OCI-LY1 (cell line): Measurements from ENCODE around the gene TANC2.

Experiments
- H2AFZ ChIP-seq: fragments of 200-600 bp; sonication (generic), shearing (Covaris generic); 2 replicates; pipeline ENCODE4 v1.6.0; 2014; ENCODE audit warnings: antibody characterized with exemption, mild to moderate bottlenecking, low read length
- H3F3A ChIP-seq: fragments of 200-600 bp; sonication (generic), shearing (Covaris generic); 2 replicates; pipeline ENCODE4 v1.6.0; 2014; ENCODE audit warnings: mild to moderate bottlenecking, antibody characterized with exemption, low read length, moderate library complexity; ENCODE audit not compliant: insufficient read depth
- H3K27ac ChIP-seq: fragments of 200-600 bp; sonication (generic); 2 replicates; pipeline ENCODE4 v1.5.1; 2014; ENCODE audit warnings: low read length, mixed run types, mild to moderate bottlenecking, low read depth; ENCODE audit not compliant: poor library complexity, severe bottlenecking
- H3K27me3 ChIP-seq: fragments of 200-600 bp; sonication (generic); 2 replicates; pipeline ENCODE4 v1.6.0; 2014; ENCODE audit warnings: antibody characterized with exemption, mild to moderate bottlenecking, low read length, moderate library complexity; ENCODE audit not compliant: insufficient read depth
- H3K36me3 ChIP-seq: fragments of 200-600 bp; sonication (generic); 2 replicates; pipeline ENCODE4 v1.6.1; 2014; ENCODE audit warnings: mild to moderate bottlenecking, antibody characterized with exemption, low read length, moderate library complexity, mixed read lengths; ENCODE audit not compliant: insufficient read depth
- H3K4me1 ChIP-seq: fragments of 200-600 bp; sonication (generic); 2 replicates; pipeline ENCODE4 v1.5.1; 2014; ENCODE audit warnings: mild to moderate bottlenecking, low read length, moderate library complexity; ENCODE audit not compliant: insufficient read depth, severe bottlenecking
- H3K4me2 ChIP-seq: fragments of 200-600 bp; sonication (generic), shearing (Covaris generic); 2 replicates; pipeline ENCODE4 v1.6.1; 2014; ENCODE audit warnings: low read length
- H3K4me3 ChIP-seq: fragments of 200-600 bp; sonication (generic); 2 replicates; pipeline ENCODE4 v1.5.1; 2014; ENCODE audit warnings: low read length, low read depth, mild to moderate bottlenecking, mixed read lengths; ENCODE audit not compliant: poor library complexity, severe bottlenecking
- H3K79me2 ChIP-seq: fragments of 200-600 bp; shearing (Covaris generic); 2 replicates; pipeline ENCODE4 v1.6.1; 2016; ENCODE audit warnings: mixed run types, low read length, mixed read lengths; ENCODE audit not compliant: insufficient read depth
- H3K9ac ChIP-seq: fragments of 200-600 bp; sonication (generic), shearing (Covaris generic); 2 replicates; pipeline ENCODE4 v1.6.1; 2014; ENCODE audit warnings: mild to moderate bottlenecking, low read length, mixed read lengths
- H3K9me2 ChIP-seq: fragments of 200-600 bp; sonication (generic), shearing (Covaris generic); 2 replicates; pipeline ENCODE4 v1.6.1; 2014; ENCODE audit warnings: low read depth, mild to moderate bottlenecking, low read length, mixed read lengths
- H3K9me3 ChIP-seq: fragments of 200-600 bp; shearing (Covaris generic); 2 replicates; pipeline ENCODE4 v1.6.1; 2014; ENCODE audit warnings: low read length, mixed read lengths
- H4K20me1 ChIP-seq: fragments of 200-600 bp; sonication (generic), shearing (Covaris generic); 2 replicates; pipeline ENCODE4 v1.6.0; 2016; ENCODE audit warnings: mild to moderate bottlenecking, low read length; ENCODE audit not compliant: insufficient read depth
- CTCF ChIP-seq: fragments of 200-600 bp; sonication (generic), shearing (Covaris generic); IDR thresholded peaks from 2 replicates; pipeline ENCODE4 v1.5.1; 2017; ENCODE audit warnings: mild to moderate bottlenecking, antibody characterized with exemption, low read length, moderate library complexity, mixed read lengths
- EZH2 ChIP-seq: fragments of 200-600 bp; sonication (generic), shearing (Covaris generic); IDR thresholded peaks from 2 replicates; pipeline ENCODE4 v1.8.0; 2017; ENCODE audit warnings: borderline replicate concordance, mixed run types, mild to moderate bottlenecking, antibody characterized with exemption, low read length, moderate library complexity, mixed read lengths

TANC2 gene

GRCh38 chr17:62965174-62965685 is 805 bp upstream of the TANC2 start:
- no peak overlapping the region; the same call in 1 of the 2 replicates for H3K9ac ChIP-seq

DNA sequence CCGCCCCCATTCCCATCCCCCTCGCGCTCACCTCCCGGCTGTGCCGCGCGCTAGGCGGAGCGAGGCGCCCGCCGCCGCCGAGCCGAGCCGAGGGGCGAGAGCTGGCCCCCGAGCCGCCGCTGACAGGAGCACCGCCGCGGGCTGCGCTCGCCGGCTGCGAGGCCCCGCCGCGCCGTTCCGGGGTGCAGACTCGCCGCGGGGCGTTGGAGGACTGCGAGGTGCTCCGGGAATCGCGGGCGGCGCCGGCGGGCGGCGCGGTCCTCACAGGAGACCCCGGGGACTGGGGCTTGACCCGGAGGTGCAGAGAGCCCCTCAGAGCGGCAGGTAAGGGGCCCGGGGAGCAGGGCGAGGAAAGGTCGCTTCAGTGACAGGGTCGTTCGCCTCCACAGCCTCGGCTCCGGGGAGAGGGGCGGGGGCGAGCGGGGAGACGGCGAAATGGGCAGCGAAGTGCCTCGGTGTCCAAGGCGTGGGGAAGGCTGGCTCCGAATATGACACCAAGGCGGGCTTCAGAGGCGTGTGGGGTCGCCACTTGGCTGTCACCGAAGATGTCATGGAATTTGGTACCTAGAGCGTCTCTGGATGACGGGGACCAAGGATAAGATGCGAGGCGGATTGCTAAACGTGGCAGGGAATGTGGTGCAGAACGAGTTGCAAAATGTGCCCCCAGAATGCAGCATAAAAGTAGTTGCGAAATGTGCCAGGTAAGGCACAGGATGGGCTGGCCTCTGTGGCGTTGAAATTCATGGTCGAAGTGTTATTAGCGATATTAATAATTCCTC is 580 bp downstream of the TANC2 start:
- no peaks in the 10 kb centered on the region for H3K79me2 ChIP-seq
- peaks cover 3% of the 10 kb centered on the region for H3K27me3 ChIP-seq
- peak overlapping the region; percentile 57 for H3K9ac ChIP-seq
- H2AFZ ChIP-seq: no peak overlapping the region
- no peaks in the 10 kb centered on the region for H3K36me3 ChIP-seq
- peak overlapping the region; percentile 65 for H3K4me3 ChIP-seq
- H3K27ac ChIP-seq: no peak overlapping the region
- H3K9me3 ChIP-seq: no peaks in the 10 kb centered on the region
- H3K4me2 ChIP-seq: peak overlapping the region; percentile 63
- peaks cover 7% of the 10 kb centered on the region for H3K4me1 ChIP-seq
- no peak for TF ChIP-seq CTCF
- no peak for TF ChIP-seq EZH2
- H3F3A ChIP-seq: no peaks in the 10 kb centered on the region
- H4K20me1 ChIP-seq: no peaks in the 10 kb centered on the region
- H3K9me2 ChIP-seq: no peaks in the 10 kb centered on the region

More at GRCh38 chr17:62965174-62965685, 805 bp upstream of the TANC2 start:
- Histone ChIP-seq H3K27ac (no peak overlapping the region), H3K4me3 (peak overlapping the region; percentile 59), H3K4me2 (peak overlapping the region; percentile 69), H3K4me1 (peaks cover 7% of the 10 kb centered on the region), H2AFZ (no peak overlapping the region), H3K9me2 (no peaks in the 10 kb centered on the region), H3K79me2 (no peaks in the 10 kb centered on the region), H3K9me3 (no peaks in the 10 kb centered on the region), H3K27me3 (peaks cover 3% of the 10 kb centered on the region), H3F3A (no peaks in the 10 kb centered on the region), H3K36me3 (no peaks in the 10 kb centered on the region), H4K20me1 (no peaks in the 10 kb centered on the region)
- no peak for TF ChIP-seq EZH2
- TF ChIP-seq CTCF: no peak

- Histone ChIP-seq H3K4me3 (peak overlapping the region; percentile 65), H3K27me3 (peaks cover 3% of the 10 kb centered on the region), H3K36me3 (no peaks in the 10 kb centered on the region), H3K79me2 (no peaks in the 10 kb centered on the region), H3K4me2 (peak overlapping the region; percentile 63), H3K9me2 (no peaks in the 10 kb centered on the region), H3F3A (no peaks in the 10 kb centered on the region), H4K20me1 (no peaks in the 10 kb centered on the region), H3K9ac (no peak overlapping the region; the same call in 1 of the 2 replicates), H2AFZ (no peak overlapping the region), H3K27ac (no peak overlapping the region), H3K4me1 (peaks cover 7% of the 10 kb centered on the region), H3K9me3 (no peaks in the 10 kb centered on the region)
- no peak for TF ChIP-seq EZH2
- no peak for TF ChIP-seq CTCF
These were observed 1.1 kb downstream of the TANC2 start for GRCh38 chr17:62967205-62967529.
